Measurements from ENCODE around the gene INS.

Gene INS

DNA sequence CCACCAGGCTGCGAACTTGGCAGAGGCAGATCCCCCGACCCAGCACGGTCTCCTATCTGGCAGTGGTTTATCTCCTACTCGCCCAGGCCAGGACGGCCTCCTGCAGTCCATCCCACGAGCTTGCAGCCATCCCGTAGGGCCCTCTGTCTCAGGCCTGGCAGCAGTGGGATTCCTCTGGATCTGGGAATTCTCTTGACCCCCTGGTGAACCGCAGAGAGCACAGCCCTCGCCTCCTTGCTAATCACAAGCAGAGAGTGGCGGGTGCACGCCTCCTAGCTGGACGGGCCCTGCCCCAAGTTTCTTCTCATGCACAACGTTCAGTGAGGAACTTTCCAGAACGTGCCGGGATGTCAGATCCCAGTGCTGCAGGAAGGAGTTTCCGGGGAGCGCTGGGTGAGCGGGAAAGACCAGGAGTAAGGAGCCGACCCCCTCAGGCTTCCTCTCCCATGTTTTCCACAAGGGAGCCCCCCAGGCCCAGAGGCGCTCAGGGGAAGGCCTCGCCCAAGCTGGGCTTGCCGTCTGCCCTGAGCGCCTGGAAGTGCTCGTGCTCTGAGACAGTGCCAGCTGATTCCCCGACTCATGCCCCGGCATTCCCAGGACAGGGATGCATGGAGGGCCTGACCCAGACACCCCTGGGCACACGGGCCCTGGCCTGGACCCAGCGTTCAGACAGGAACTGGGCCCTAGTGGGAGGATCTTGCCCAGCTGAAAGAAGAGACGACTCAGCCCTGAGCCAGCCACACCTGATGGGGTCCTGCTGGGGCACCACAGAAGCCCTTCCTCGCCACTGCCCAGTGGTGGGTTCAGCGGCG, 46.4 kb downstream of the INS start:
- DNase-seq (ENCODE audit: low spot score): no peak

DNA sequence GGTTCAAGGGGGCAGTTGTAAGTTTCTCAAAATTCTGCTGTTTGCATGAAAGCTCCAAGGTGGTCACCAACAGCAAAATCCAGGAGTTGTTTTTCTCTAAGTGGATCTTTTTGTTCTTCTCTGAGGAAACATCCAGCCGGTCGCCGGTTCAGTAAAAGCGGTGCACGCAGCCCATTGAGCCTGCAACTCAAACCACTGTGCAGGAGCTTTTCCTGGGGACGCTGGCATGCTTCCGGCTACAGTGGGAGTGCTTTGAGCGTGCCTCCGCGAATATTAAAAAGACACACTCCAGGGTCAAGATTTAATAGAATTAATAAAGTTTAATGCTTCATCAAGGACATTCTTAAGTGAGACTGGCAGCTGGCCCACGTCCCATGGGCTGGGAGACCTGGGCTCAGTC, 47.2 kb downstream of the INS start:
- no peak for DNase-seq (ENCODE audit: low spot score)

DNA sequence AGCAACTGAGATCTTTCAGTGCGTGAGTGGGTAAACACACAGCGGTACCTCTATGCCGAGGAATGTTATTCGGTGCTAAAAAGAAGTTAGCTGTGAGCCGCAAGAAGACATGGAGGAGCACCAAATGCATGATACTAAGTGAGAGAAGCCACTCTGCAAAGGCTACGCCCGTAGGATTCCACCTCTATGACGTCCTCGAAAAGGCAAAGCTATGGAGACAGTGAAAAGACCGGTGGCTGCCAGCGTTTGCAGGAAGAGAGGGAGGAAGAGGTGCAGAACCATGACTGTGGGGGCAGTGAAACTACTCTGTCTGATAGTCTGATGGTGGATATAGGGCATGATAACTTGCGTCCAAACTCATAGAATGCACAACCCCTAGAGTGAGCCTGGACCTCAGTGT, 50.5 kb downstream of the INS start:
- DNase-seq (ENCODE audit: low spot score): no peak

Data from CD4-positive, alpha-beta T cell treated with Interleukin-6 at 100 ng/mL for 8 hours (primary cell).